ENCODE data around the gene SCN3A.

SCN3A gene

GRCh38 chr2:165185633-165186032 is 18.2 kb downstream of the SCN3A start:
- no peak for DNase-seq

- DNase-seq: no peak
Observed at GRCh38 chr2:165182029-165182428, 21.8 kb downstream of the SCN3A start.

DNA sequence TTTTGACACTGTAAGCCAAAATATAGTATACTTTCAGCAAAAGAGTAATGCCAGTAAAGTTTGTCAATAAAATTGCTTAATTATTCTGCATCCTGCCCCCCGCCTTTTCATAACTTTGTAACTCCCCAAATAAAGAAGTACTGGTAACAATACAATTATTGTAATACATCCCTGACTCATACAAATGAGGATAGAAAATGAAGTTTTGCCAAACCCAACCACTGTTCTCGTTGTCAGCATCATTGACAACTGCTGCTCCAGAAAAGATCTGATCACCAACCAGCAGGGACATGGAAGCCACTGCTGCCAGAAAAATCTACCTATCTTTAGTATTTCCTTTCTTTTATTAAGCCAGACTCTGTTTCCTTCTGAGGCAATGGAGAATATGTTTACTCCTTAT is 27.1 kb downstream of the SCN3A start:
- DNase-seq: no peak

DNA sequence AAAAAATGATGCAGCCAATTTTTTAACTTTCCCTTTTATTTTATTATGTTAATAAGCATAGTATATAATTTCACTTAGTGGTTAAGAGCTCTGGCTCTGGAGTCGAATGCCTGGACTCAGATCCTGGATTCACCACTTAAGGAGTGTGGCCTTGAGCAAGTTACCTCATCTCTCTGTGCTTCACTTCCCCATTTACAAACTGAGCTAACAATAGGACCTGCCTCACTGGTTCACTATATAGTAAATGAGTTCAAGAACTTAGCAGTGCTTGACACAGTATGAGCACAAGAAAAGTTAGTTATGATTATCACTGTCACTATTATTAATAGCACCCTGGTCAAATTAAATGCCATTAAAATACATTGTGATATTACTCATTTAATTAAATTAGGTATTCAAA is 30.6 kb downstream of the SCN3A start:
- no peak for DNase-seq

GRCh38 chr2:165164201-165164600 is 39.6 kb downstream of the SCN3A start:
- DNase-seq: no peak

DNA sequence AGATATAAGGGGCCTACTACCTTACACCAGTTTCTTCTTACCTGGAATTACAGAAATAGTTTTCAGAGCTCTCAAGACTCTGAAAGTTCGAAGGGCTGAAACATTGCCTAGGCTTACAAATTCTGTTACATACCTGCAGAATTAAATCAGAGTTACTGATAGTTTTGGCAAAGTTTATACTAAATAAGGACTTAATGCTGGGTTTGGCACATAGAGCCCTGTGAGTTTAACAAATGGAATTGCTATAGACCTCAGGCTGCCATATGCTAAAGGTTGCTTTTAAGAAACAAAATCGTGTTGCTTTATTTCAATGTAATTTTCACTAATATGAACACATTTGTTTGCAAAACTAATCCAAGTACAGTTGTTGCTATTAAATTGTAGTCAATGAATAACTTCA is 40.1 kb downstream of the SCN3A start:
- no peak for DNase-seq

DNA sequence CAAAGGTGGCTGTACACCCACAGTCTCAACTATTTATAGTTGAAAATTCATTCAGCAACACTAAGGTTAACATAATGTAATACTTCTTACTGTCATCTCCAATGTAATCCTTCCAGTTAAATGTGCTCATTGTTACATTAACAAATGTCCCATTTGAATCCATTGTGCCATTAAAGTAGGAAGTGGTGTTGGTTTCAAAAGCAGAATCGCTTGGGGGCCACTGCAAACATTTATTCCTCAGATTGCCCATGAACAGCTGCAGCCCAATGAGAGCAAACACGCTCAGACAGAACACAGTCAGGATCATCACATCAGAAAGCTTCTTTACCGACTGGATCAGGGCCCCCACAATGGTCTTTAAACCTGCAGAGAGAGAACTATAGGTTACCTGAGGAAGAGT is 41.4 kb downstream of the SCN3A start:
- no peak for DNase-seq

DNA sequence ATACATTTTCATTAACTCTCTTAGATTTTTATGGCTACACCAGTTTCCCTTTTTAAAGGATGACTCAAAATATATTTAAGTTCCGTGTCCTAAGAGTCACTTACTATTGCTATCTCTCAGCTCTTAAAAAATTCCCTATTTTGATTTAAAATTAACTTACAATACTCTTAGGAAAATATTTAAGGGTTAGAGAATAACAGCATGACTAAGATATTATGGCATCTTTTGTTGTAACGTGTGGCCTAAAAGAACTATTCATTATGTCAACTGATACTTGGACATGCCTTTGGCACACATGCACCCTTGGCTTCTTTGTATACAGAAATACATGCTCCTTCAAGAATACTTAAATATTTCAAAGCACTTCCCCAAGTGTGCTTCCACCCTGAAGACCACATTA is 42.3 kb downstream of the SCN3A start:
- no peak for DNase-seq

DNA sequence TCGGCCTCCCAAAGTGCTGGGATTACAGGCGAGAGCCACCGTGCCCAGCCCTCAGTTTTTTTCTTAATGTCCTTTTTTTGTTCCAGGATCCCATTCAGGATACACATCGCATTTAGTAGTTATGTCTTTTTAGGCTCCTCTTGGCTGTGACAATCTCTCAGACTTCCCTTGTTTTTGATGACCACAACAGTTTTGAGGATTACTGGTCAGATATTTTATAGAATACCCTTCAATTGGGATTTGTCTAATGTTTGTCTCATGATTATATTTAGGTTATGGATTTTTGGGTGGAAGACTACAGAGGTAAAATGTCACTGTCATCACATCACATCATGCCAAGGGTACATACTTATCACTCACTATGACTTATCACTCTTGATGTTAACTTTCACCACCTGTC is 46.7 kb downstream of the SCN3A start:
- DNase-seq: no peak

- DNase-seq: no peak
Observed at GRCh38 chr2:165155152-165155551, 48.7 kb downstream of the SCN3A start.

- no peak for DNase-seq
Observed at GRCh38 chr2:165149439-165149838, 54.4 kb downstream of the SCN3A start.

GRCh38 chr2:165147186-165148045 is 56.4 kb downstream of the SCN3A start:
- DNase-seq: no peak

DNA sequence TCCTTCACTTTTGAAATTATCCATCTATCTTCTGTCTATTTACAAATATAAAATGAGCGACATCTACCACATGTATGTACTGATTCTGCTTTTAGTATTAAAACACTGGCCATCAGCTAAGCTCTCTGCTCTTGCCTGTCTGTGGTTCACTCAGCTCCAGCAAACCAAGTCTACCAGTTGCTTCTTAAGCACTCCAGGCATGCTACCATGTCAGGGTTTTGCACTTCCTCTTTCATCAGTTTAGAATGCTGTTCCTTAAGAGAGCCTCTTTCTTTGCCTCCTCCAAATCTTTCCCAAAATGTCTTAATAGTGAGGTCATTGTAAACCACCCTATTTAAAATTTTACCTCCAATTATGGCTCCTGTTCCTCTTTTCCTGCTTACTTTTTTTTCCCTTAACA is 59.5 kb downstream of the SCN3A start:
- DNase-seq: no peak

DNA sequence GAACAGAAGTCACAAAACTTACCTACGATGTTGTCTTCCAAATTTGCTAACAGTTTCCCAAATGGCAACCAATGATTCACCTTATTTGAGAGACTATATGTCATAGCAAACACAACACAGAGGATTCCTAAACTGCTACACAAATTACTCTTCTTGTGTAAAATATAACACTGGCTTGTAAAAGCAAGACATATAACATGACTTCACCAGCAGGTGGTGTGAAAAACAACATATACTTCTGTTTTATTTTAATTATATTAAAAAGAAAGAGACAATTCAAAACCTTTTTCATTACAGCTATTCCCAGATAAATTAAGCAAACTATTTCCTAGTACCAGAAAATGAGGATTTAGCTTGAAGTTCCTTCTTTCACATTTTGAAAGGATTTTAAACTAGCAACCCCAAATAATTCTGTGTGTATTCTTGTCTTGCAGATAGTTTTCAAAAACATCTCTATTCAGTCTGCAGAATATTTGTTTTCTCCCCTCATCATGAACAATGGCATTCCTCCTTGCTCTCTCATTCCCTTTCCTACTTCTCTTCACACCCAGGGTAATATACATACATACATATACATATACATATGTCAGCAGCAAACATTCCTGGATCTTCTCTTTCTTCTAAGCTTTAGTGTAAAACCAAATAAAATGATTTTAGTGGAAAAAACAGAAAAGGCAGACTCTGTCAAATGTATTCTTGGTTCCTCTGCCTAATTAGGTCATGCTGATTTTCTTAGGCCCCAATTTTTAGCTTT is 62.1 kb downstream of the SCN3A start:
- DNase-seq: no peak

DNA sequence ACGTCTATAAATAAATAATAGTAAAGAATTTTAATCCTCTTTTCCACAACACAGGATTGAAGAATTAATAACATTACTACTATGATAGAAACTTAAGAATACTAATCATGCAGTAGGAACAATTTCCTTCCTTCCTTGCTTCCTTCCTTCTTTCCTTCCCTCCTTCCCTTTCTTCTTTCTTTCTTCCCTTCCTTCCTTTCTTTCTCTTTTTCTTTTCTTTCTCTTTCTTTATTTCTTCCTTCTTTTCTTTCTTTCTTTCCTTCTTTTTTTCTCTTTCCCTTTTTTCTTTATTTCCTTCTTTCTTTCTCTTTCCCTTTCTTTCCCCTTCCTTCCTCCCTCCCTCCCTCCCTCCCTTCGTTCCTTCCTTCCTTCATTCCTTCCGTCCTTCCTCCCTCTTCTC is 77.6 kb downstream of the SCN3A start:
- DNase-seq: no peak

DNA sequence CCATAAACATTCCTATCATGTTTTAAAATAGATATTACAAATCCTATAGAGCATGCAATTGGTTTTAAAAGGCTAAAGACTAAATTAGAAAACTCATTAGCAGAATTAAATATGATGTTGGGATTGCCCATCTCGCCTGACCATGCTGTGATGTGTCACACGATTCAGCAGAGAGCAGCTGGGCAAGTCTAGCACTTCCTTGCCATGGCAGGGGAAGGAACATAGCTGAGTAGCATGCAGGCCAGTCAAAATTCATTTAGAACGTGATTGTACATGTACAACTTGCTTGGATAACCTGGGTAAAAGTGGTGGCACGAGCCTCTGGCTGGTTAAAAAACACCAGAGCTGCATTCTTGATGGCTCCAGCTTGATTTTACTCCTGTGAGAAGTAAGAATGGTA is 81.3 kb downstream of the SCN3A start:
- no peak for DNase-seq

- no peak for DNase-seq
Observed at GRCh38 chr2:165120740-165121467, 82.9 kb downstream of the SCN3A start.

- no peak for DNase-seq
Observed at GRCh38 chr2:165115258-165115657, 88.6 kb downstream of the SCN3A start.

GRCh38 chr2:165114346-165114939 is 89.4 kb downstream of the SCN3A start:
- no peak for DNase-seq

GRCh38 chr2:165113414-165113813 is 90.4 kb downstream of the SCN3A start:
- no peak for DNase-seq

- no peak for DNase-seq
Observed at GRCh38 chr2:165112789-165113188, 91.1 kb downstream of the SCN3A start.

DNA sequence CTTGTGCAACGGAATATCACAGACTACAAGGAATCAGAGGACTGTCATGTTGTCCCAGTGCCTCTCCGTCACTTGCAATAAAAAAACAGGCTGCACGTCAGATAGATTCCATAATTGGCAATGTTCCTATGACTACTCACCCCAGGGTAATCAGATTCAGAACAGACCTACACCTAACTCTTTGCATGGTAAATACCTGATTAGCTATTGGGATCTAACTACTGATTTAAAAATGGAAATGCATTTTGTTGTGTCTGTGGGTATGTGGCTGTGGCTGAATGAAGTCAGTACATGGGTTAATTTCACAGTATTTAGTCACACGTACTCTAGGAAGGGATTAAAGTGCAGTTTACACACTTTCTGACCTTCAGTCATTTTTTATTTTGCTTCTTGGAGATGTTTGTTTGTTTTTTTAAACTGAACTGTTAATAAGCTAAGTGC is 91.7 kb downstream of the SCN3A start:
- no peak for DNase-seq

GRCh38 chr2:165110394-165110793 is 93.5 kb downstream of the SCN3A start:
- DNase-seq: no peak
